Renal cortex interstitium (tissue), 11 donors: Measurements from ENCODE around the gene OAF. TPM values are rescaled to one million over a fixed set of nuclear protein-coding genes. Genes with fewer than 3 reads are reported as not detected.

Experiments used
- DNase-seq, 11 donors: peaks; one replicate each; pipeline ENCODE4 v3.0.0-alpha.2; 2013; ENCODE audit warnings: low read depth in 9 of 11, low spot score in 4 of 11; ENCODE audit errors: extremely low read depth in 1 of 11
- polyA plus RNA-seq, 3 donors: library from polyadenylated mRNA; unstranded; fragments of 120-200 nt; gene quantifications; one replicate each; pipeline ENCODE4 v1.2.1, GENCODE V29; 2013; ENCODE audit not compliant: insufficient read length in 3 of 3

OAF gene
- polyA plus RNA-seq, 3 donors: 28.7 to 51.3 (median 48.4) TPM

- DNase-seq: no peak
Measured at GRCh38 chr11:120228794-120229384, 18.1 kb downstream of the OAF start.

- DNase-seq: no peak
Measured at GRCh38 chr11:120229451-120230424, 18.9 kb downstream of the OAF start.

DNA sequence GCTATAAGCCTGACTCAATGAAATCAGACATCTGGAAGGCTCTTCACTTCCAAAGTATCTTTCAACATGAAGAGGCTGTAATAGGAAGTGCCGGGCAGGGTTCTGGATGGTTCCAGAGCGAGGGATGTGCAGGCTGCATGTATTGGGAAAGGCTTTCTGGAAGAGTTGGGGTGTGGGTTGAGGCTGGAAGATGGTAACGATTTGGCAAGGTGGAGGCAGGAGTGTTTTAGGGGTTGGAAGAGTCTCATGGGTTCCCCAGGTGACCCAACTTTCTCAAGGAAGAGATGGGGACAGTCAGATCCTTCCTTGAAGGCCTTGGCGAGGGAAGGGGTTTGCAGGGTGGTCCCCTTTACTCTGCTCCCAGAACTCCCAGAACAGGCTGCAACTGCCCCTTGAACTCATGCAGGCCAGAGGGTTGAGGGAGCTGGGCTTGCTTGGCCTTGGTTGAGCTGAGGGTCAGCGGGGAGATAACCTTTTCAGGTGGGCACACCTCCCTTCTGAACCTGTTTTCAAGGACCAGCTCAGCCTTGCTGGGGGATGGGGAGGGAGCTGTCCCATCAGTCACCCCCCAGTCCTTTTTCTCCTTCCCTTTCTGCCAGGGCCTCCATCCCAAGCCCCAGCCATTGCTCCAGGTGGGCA lies 19.7 kb downstream of the OAF start:
- DNase-seq: no peak

- no peak for DNase-seq
Measured at GRCh38 chr11:120231963-120232362, 21.1 kb downstream of the OAF start.

- no peak for DNase-seq
Measured at GRCh38 chr11:120233207-120233803, 22.5 kb downstream of the OAF start.

DNA sequence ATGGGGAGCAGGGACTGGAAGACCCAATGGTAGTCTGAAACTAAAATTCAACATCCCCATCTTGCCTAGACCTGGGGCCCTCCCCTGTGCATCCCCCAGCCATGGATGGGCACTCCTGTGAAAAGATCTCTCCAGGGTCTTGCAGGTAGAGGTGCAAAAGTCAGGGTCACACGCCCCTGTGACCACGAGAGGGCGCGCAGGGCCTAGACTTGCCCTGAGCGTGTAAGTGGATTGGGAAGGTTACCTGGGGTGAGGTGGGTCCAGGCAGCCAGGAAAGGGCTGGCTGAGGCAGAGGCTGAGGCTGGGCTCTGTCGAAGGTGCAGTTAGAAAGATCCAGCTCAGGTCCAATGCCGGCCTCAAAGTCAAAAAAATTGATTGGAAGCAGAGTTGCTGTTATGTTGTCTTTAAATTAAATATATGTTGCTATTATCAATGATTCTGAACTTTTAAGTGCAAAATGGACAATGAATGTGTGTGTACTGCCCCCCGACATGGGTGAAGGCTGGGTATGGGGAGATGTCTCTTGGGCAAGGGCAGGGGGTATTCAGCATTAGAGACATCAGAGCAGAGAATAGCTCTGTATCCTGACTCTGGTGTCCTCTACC lies 24.3 kb downstream of the OAF start:
- DNase-seq: peak in 1 of 11 donors; percentile 54

GRCh38 chr11:120236169-120237107 lies 25.6 kb downstream of the OAF start:
- no peak for DNase-seq

DNA sequence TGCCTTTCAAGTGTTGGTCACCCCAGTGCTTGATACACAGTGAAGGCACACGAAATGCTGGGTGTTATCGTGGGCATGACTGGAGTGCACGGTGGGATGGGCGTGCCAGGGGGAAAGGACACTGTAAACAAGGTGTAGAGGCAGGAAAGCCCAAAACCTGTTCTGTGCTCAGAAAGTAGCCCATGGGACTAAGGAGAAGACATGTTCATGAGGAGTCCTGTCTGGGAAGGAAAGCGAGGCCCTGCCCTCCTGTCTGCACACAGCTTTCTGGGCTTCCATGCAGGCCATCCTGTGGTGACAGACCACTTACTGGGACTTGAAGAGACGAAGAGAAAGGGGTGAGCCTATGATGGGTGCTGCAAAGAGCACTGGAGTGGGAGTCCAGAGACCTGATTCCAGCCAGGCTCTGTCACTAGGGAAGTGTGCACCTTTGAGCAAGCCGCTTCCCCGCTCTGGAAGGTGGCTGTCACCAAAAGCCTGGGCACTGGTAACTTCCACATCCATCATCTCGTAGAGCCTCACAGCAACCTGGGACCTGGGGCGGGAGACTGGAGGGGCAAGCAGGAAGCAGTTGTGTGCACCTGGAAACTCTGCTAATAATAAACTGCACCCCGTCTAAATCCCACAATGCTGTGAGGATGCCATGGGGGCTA lies 28.3 kb downstream of the OAF start:
- DNase-seq: no peak

DNA sequence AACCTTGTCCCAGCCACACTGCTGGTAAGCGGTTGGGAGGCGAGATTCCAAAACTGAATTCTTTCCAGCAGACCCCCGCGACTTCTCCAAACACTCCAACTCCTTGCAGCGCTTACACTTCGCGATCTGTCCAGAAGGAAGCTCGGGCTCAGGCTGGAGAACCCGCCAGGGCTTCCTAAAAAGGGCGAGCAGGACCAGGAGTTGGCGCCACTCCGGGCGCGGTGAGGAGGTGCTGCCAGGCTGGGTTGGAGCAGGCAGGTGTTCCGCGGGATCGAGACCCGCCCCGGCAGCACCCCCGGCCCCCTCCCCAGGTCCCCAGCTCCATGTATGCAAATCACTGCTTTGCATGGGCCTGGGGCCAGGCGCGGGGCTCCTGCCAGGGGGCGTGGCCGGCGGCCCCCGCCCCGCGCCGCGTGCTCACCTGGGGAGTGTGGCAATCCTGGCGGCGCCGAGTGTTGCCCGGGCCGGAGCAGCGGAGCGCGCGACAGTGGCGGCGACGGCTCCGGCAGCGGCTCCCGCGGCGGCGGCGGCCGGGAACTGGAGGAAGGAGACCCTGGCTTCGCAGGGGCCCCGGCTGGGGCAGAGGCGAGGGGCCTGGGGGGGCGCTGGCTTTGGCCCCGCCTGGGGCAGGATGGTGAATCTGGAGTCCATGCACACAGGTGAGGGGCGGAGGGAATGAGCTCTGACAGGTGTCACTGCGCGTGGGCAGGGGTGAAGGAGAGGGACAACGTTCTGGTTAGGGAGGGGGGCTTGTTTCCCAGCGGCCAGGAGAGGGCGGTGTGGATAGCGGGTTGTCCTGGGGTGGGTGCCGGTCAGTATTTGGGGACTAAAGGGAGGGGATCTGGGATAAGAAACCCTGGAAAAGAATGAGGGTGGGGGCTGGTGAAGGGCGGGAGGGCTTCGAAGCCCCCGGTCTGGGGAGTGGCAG lies 29.1 kb downstream of the OAF start, which contains the start of gene POU2F3:
TSS of gene POU2F3 (plus strand) at position 428 of the 928 bp plus-strand sequence. CDS start at position 632, 204 bp downstream.
- DNase-seq: no peak

- DNase-seq: no peak
Measured at GRCh38 chr11:120240866-120241265, 30.0 kb downstream of the OAF start.

DNA sequence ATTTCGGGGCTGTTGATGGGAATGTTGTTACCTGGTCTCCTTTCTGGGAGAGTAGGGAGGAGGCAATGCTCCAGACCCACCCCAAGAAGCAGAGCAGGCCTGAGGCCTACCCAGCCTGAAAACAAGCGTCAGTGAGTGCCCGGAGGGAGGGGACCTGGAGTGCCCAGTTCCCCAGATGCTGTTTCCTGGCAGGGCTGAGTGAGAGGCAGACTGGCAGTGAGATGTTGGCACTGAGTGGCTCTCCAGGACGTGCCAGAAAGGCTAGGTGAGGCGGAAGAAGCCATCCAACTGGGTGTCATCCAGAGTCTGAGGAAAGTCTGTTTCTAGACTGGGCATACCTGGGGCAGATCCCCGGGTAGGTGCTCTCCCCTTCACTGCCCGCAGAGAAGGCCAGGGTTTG lies 30.4 kb downstream of the OAF start:
- no peak for DNase-seq

- no peak for DNase-seq
Measured at GRCh38 chr11:120243221-120243620, 32.4 kb downstream of the OAF start.

- no peak for DNase-seq
Measured at GRCh38 chr11:120244476-120245365, 33.9 kb downstream of the OAF start.

- no peak for DNase-seq
Measured at GRCh38 chr11:120245434-120245833, 34.6 kb downstream of the OAF start.

- DNase-seq: no peak
Measured at GRCh38 chr11:120248551-120249278, 37.9 kb downstream of the OAF start.
